HEK293T (cell line): ENCODE results near the gene LHX3.

ENCODE experiments used
- ARNT ChIP-seq: fragments of 450-650 bp; IDR thresholded peaks from 2 replicates; pipeline ENCODE4 v1.6.1; 2017; ENCODE audit warnings: mild to moderate bottlenecking
- BHLHE40 ChIP-seq: fragments of 450-650 bp; IDR thresholded peaks from 2 replicates; pipeline ENCODE4 v1.6.1; 2016; ENCODE audit warnings: mild to moderate bottlenecking, moderate library complexity, borderline replicate concordance
- ELF4 ChIP-seq: fragments of 450-650 bp; IDR thresholded peaks from 2 replicates; pipeline ENCODE4 v1.6.1; 2017; ENCODE audit warnings: antibody characterized with exemption
- FOXK2 ChIP-seq: fragments of 450-650 bp; IDR thresholded peaks from 2 replicates; pipeline ENCODE4 v1.6.1; 2016; ENCODE audit warnings: mild to moderate bottlenecking
- FOXM1 ChIP-seq: fragments of 450-650 bp; IDR thresholded peaks from 2 replicates; pipeline ENCODE4 v1.6.1; 2017; ENCODE audit warnings: mild to moderate bottlenecking, borderline replicate concordance
- LEF1 ChIP-seq: fragments of 450-650 bp; IDR thresholded peaks from 2 replicates; pipeline ENCODE4 v1.6.1; 2017; ENCODE audit warnings: mild to moderate bottlenecking, borderline replicate concordance
- SUZ12 ChIP-seq: fragments of 450-650 bp; IDR thresholded peaks from 2 replicates; pipeline ENCODE4 v1.6.1; 2016; ENCODE audit warnings: mild to moderate bottlenecking
- ZNF384 ChIP-seq: fragments of 450-650 bp; IDR thresholded peaks from 2 replicates; pipeline ENCODE4 v1.6.1; 2016
- TF ChIP-seq, protein P1 (sequence below): fragments of 450-650 bp; IDR thresholded peaks from 2 replicates; pipeline ENCODE4 v1.6.1; 2016

DNA sequence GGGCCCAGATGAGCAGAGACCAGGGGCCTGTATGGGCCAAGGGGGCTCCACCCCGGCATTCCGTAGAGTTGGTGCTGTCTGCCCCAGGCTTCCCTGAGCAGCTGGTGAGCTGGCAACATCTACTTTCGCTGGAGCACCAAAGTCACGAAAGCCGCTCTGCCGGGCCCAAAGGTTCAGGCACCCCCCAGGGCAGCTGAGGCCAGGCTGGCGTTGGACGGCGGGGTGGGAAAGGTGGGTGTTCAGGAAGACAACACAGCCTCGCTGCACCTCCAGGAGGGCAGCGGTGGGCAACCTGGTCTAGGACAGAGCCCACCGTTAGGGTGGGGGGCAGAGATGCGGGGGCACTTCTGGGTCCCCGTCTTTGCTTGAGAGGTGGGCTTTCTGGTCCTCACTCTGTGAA, 56.2 kb downstream of the LHX3 start:
- TF ChIP-seq FOXM1 (no peak), FOXK2 (no peak), SUZ12 (no peak), BHLHE40 (no peak), LEF1 (no peak), ELF4 (no peak), ARNT (no peak), ZNF384 (no peak)
- TF ChIP-seq, protein P1, sequence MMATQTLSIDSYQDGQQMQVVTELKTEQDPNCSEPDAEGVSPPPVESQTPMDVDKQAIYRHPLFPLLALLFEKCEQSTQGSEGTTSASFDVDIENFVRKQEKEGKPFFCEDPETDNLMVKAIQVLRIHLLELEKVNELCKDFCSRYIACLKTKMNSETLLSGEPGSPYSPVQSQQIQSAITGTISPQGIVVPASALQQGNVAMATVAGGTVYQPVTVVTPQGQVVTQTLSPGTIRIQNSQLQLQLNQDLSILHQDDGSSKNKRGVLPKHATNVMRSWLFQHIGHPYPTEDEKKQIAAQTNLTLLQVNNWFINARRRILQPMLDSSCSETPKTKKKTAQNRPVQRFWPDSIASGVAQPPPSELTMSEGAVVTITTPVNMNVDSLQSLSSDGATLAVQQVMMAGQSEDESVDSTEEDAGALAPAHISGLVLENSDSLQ = no peak
